PFSK-1 (cell line): Measurements from ENCODE around the gene NT5M.

Experiments used
- FOXP2 ChIP-seq: optimal IDR thresholded peaks from 2 replicates; pipeline ENCODE3; 2011; ENCODE audit warnings: borderline replicate concordance, control low read depth, inconsistent platforms; ENCODE audit not compliant: insufficient read depth; ENCODE audit errors: extremely low read length, extremely low read depth
- POLR2AphosphoS5 ChIP-seq: IDR thresholded peaks from 2 replicates; pipeline ENCODE4 v1.6.1; 2012; ENCODE audit warnings: low read depth, mild to moderate bottlenecking, control low read depth, low read length, moderate library complexity
- SIN3A ChIP-seq: IDR thresholded peaks from 2 replicates; pipeline ENCODE4 v1.6.1; 2012; ENCODE audit warnings: mild to moderate bottlenecking, low read length, moderate library complexity, borderline replicate concordance; ENCODE audit not compliant: insufficient read depth
- TAF1 ChIP-seq: IDR thresholded peaks from 2 replicates; pipeline ENCODE4 v1.6.1; 2012; ENCODE audit warnings: low read length, control low read depth, borderline replicate concordance; ENCODE audit not compliant: insufficient read depth
- TF ChIP-seq, protein P1 (sequence below), 2 experiments: IDR thresholded peaks; 2 replicates each; pipeline versions ENCODE4 v1.6.1 to v1.8.0; 2011 to 2012; ENCODE audit warnings: low read depth in 2 of 2, low read length in 2 of 2, control low read depth in 1 of 2, inconsistent platforms in 1 of 2, mild to moderate bottlenecking in 1 of 2, moderate library complexity in 1 of 2; ENCODE audit not compliant: insufficient read depth in 1 of 2

NT5M gene

DNA sequence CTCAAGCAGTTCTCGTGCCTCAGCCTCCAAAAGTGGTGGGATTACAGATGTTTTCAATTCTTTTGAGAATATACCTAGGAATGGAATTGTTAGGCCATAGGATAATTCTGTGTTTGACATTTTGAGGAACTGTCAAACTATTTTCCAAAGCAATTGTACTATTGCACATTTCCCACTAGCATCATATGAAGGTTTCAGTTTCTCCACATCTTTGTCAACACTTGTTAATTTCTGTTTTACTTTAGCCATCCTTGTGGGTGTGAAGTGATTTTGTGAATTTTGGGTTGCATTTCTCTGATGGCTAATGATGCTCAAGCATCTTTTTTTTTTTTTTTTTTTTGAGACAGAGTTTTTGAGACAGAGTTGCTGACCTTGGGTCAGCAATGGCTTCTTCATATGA is 6.2 kb downstream of the NT5M start:
- TF ChIP-seq FOXP2 (no peak), TAF1 (no peak), POLR2AphosphoS5 (no peak), SIN3A (no peak)
- TF ChIP-seq, protein P1, sequence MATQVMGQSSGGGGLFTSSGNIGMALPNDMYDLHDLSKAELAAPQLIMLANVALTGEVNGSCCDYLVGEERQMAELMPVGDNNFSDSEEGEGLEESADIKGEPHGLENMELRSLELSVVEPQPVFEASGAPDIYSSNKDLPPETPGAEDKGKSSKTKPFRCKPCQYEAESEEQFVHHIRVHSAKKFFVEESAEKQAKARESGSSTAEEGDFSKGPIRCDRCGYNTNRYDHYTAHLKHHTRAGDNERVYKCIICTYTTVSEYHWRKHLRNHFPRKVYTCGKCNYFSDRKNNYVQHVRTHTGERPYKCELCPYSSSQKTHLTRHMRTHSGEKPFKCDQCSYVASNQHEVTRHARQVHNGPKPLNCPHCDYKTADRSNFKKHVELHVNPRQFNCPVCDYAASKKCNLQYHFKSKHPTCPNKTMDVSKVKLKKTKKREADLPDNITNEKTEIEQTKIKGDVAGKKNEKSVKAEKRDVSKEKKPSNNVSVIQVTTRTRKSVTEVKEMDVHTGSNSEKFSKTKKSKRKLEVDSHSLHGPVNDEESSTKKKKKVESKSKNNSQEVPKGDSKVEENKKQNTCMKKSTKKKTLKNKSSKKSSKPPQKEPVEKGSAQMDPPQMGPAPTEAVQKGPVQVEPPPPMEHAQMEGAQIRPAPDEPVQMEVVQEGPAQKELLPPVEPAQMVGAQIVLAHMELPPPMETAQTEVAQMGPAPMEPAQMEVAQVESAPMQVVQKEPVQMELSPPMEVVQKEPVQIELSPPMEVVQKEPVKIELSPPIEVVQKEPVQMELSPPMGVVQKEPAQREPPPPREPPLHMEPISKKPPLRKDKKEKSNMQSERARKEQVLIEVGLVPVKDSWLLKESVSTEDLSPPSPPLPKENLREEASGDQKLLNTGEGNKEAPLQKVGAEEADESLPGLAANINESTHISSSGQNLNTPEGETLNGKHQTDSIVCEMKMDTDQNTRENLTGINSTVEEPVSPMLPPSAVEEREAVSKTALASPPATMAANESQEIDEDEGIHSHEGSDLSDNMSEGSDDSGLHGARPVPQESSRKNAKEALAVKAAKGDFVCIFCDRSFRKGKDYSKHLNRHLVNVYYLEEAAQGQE (IDR thresholded peaks at IDR 0.05; ENCODE audit: insufficient read depth in 1 of 2, low read depth in 2 of 2, low read length in 2 of 2): no peak

DNA sequence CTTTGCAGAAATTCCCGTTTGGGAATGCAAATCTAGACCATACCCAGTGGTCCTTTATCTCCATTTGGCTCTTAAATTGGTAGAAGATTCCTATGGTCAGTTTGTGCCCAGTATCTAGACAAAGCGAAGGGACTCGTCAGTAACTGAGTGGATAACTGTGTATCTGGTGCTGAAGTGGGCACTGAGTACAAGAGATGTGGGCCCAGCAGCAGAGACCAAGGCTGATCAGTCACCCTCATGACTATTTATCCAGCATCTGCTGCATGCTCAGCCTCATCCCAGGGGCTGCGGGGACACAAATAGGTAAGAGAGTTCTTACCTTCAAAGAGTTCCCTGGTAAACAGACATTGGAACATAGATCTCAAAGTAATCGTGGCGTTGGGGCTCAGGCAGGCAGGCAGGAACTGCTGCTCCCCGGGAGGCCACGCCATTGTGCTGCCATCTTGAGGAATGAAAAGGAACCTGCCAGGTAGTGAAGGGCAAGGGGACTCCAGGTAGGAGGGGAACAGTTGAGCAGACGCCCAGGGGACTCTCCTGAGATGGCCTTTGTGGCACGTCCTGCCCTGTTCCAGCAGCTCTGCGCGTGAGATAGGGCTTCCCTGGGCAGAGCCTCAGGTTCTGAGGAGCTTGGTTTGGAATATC is 10.3 kb downstream of the NT5M start:
- TF ChIP-seq, protein P1 (IDR thresholded peaks at IDR 0.05; ENCODE audit: insufficient read depth in 1 of 2, low read depth in 2 of 2, low read length in 2 of 2): no peak
- no peak for TF ChIP-seq TAF1
- TF ChIP-seq POLR2AphosphoS5: no peak
- TF ChIP-seq FOXP2: no peak
- no peak for TF ChIP-seq SIN3A

DNA sequence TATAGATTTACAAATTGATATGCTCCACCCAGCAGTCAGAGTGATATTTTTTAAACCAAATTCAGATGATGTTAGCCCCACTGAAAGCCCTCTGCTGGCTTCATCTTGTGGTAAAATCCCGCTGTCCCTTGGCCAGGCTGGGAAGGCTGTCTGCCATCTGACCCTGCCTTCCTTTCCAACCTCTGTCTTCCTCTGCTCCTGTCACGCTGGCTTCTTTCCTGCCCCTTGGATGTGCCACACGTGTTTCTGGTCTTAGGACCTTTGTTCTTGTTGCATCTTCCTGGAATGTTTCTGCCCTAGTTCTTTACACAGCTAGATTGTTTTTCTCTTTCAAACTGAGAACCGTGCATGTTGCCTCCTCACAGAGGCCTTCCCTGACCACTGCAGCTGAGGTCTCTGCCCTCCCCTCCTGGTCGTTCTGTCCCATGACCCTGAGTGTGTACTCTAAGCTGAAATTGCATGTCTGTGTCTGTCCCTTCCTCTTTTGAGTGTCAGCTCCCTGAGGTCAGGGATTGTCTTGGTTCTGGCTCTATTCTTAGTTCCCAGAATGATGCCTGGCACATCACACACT is 11.4 kb downstream of the NT5M start:
- TF ChIP-seq FOXP2 (no peak), TAF1 (no peak), SIN3A (no peak), POLR2AphosphoS5 (no peak)
- TF ChIP-seq, protein P1 (IDR thresholded peaks at IDR 0.05; ENCODE audit: insufficient read depth in 1 of 2, low read depth in 2 of 2, low read length in 2 of 2): no peak

DNA sequence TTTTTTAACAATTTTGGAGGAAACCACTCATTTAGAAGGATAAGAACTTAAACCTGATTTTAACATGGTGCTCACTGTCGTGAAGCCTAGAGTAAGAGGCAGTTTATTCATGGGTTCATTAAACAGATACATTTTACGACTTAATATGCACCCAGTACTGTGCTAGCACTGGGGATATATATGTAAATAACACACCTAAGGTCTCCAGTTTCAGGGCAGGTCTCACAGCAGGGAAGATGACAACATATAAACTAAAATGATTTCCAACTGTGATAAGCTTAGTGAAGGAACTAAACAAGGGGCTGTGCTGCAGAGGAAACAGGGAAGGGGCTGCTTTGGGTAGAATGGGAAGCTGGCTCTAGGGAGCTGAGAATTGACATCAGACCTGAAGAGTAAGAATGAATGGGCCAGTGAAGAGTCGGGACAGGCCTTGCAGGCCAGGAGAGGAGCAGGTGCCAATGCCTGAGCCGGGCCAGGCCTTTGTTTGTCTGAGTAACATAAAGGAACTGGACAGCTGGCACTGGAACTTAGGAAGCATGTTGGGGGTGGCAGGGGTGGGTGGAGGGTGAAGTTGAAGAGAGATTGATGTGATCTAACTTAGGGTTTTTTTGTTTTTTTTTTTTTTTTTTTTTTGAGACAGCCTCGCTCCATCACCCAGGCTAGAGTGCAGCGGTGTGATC is 12.1 kb downstream of the NT5M start:
- TF ChIP-seq, protein P1 (IDR thresholded peaks at IDR 0.05; ENCODE audit: insufficient read depth in 1 of 2, low read depth in 2 of 2, low read length in 2 of 2): no peak
- TF ChIP-seq POLR2AphosphoS5 (no peak), SIN3A (no peak), TAF1 (no peak), FOXP2 (no peak)
